ENCODE measurements around the gene NAT14. TPM values are rescaled to one million over a fixed set of nuclear protein-coding genes. Genes with fewer than 3 reads are reported as not detected.

Gene NAT14
- total RNA-seq, 4 donors from 2014 or later, result 0.40 to 2.5 (median 1.1) TPM

DNA sequence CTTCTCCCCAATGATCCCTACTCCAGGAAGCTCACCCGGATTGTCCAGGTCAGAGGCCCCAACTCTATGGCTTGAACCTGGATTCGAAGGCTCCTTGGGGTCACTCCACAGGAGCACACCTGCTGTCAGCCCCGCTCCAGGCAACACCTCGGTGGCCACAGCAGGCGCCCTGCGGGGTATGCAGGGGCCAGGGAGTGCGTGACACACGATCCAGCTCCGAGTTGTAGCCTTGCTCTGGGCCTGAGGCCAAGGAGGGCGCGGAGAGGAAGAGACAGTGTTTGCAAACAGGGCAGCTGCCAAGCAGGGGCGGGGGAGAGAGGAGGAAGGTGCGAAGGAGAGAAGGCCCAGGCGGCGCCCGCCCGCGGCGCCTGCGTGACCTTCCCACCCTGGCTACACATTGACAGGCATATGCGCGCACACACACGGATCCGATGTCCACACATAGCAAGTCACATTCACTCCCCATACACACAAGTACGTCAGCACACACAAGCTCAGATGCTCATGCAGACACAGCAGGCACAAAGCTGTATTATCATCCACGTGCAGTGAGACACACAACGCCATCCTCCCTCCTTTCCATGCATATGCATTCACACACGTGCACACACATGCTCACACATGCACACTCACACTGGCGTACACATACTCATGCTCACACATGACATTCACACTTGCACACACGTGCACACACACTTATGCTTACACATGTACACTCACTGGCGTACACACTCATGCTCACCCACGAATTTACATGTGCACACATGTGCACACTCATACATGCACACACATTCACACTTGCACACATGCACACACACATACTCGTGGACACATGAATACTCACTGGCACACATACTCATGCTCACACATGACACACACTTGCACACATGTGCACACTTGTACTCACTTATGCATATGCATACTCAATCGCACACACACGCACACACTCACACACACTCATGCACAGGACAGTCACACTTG lies 41.5 kb downstream of the NAT14 start:
- intact Hi-C loops (cut with DNase I; ENCODE audit: low total_unique reads) (no loop called here), in situ Hi-C loops (cut with MboI; ENCODE audit: low sequenced_read_pairs in 4 of 4) (no loop called here)
- ATAC-seq (peak; percentile 58 to 81), DNase-seq (peak; percentile 64 to 88)
- Histone ChIP-seq H3K4me1 (peaks cover 23 to 27% of the 10 kb centered on the region in 2 donors), H3K27me3 (no peaks in the 10 kb centered on the region), H3K27ac (peak overlapping the region; percentile 69 to 80 (median 76)), H3K4me3 (peak overlapping the region in 2 of 4 donors; percentile 4 to 22), H3K9me3 (no peaks in the 10 kb centered on the region), H3K36me3 (no peaks in the 10 kb centered on the region)
- no peak for TF ChIP-seq POLR2A (IDR thresholded peaks at IDR 0.05)
- TF ChIP-seq, protein P1, sequence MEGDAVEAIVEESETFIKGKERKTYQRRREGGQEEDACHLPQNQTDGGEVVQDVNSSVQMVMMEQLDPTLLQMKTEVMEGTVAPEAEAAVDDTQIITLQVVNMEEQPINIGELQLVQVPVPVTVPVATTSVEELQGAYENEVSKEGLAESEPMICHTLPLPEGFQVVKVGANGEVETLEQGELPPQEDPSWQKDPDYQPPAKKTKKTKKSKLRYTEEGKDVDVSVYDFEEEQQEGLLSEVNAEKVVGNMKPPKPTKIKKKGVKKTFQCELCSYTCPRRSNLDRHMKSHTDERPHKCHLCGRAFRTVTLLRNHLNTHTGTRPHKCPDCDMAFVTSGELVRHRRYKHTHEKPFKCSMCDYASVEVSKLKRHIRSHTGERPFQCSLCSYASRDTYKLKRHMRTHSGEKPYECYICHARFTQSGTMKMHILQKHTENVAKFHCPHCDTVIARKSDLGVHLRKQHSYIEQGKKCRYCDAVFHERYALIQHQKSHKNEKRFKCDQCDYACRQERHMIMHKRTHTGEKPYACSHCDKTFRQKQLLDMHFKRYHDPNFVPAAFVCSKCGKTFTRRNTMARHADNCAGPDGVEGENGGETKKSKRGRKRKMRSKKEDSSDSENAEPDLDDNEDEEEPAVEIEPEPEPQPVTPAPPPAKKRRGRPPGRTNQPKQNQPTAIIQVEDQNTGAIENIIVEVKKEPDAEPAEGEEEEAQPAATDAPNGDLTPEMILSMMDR (IDR thresholded peaks at IDR 0.05 in 4 of 5, conservative IDR thresholded peaks at IDR 0.05 in 1 of 5), result no peak

DNA sequence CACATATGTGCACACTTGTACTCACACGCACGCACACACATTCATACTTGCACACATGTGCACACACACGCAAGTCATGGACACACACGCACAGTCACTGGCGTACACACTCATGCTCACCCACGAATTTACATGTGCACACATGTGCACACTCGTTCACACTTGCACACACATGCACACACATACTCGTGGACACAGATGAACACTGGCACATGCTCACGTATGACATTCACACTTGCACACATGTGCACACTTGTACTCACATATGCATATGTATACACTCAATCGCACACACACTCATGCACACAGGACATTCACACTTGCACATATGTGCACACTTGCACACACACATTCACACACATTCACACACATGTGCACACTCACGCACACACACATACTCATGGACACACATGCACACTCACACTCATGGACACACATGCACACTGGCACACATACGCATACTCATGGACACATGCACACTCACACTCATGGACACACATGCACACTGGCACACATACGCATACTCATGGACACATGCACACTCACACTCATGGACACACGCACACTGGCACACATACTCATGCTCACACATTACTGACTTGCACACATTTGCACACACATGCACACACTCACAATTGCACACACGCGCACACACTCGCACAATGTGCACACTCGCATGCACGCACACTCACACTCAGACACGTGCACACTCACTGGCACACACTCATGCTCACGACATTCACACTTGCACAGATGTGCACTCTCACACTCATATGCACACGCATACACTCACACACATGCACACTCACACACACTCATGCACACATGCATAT lies 42.4 kb downstream of the NAT14 start:
- ATAC-seq, result no peak
- in situ Hi-C loops (cut with MboI; ENCODE audit: low sequenced_read_pairs in 4 of 4), result no loop called here
- no peak for DNase-seq
- H3K9me3 ChIP-seq, result no peaks in the 10 kb centered on the region
- intact Hi-C loops (cut with DNase I; ENCODE audit: low total_unique reads), result no loop called here
- H3K27ac ChIP-seq, result no peak overlapping the region
- no peak overlapping the region for H3K4me3 ChIP-seq
- no peaks in the 10 kb centered on the region for H3K36me3 ChIP-seq
- no peak for TF ChIP-seq POLR2A (IDR thresholded peaks at IDR 0.05)
- TF ChIP-seq, protein P1 (IDR thresholded peaks at IDR 0.05 in 4 of 5, conservative IDR thresholded peaks at IDR 0.05 in 1 of 5), result no peak
- peaks cover 14 to 18% of the 10 kb centered on the region in 2 donors for H3K4me1 ChIP-seq
- H3K27me3 ChIP-seq, result no peaks in the 10 kb centered on the region

DNA sequence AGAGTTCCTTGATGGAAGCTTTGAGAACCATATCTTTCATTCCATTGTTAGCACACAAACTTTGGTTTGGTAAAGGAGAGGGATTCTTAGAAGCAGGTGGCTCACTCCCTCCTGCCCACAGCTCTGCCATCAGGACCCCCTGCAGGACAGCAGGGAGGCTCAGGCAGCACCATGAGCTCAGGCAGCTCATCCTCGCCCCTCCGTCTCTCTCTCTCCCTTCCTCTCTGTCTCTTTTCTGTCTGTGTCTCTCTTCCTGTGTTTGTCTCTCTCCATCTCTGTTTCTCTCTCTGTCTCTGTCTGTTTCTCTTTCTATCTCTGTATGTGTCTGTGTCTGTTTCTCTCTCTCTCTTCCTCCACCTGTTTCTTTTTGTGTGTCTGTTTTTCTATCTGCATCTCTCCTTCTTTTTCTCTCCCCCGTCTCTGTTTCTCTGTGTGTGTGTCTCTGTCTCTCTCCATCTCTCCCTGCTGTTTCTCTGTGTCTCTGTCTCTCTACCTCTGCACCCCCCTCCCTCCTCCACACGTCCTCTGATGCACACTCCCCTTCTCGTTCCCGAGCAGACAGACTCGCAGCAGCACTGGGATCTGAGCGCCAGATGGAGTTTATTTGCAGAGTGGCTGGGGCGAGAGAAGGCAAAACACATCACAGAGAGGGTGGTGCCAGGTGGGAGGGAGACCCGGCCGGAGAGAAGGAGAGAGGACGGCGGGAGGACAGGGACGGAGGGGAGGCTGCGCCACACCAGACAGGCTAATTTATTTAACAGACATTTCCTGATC lies 43.2 kb downstream of the NAT14 start:
- TF ChIP-seq POLR2A (IDR thresholded peaks at IDR 0.05), result no peak
- TF ChIP-seq, protein P1 (IDR thresholded peaks at IDR 0.05 in 4 of 5, conservative IDR thresholded peaks at IDR 0.05 in 1 of 5), result no peak
- ATAC-seq (no peak), DNase-seq (no peak)
- intact Hi-C loops (cut with DNase I; ENCODE audit: low total_unique reads), result no loop called here
- Histone ChIP-seq H3K36me3 (no peaks in the 10 kb centered on the region), H3K4me3 (no peak overlapping the region), H3K27me3 (no peaks in the 10 kb centered on the region), H3K27ac (no peak overlapping the region), H3K4me1 (peaks cover 10 to 14% of the 10 kb centered on the region in 2 donors), H3K9me3 (no peaks in the 10 kb centered on the region)
- in situ Hi-C loops (cut with MboI; ENCODE audit: low sequenced_read_pairs in 4 of 4), result no loop called here

- intact Hi-C loops (cut with DNase I; ENCODE audit: low total_unique reads), result no loop called here
- ATAC-seq, result no peak
These were observed 44.7 kb downstream of the NAT14 start for GRCh38 chr19:55529636-55530234.

More at GRCh38 chr19:55529636-55530234, 44.7 kb downstream of the NAT14 start:
- Histone ChIP-seq H3K27me3 (no peaks in the 10 kb centered on the region), H3K9me3 (no peaks in the 10 kb centered on the region), H3K4me1 (peaks cover 9 to 14% of the 10 kb centered on the region in 2 donors), H3K4me3 (no peak overlapping the region), H3K27ac (no peak overlapping the region), H3K36me3 (no peaks in the 10 kb centered on the region)
- TF ChIP-seq POLR2A (IDR thresholded peaks at IDR 0.05), result no peak
- TF ChIP-seq, protein P1 (IDR thresholded peaks at IDR 0.05 in 4 of 5, conservative IDR thresholded peaks at IDR 0.05 in 1 of 5), result no peak
- DNase-seq, result no peak
- in situ Hi-C loops (cut with MboI; ENCODE audit: low sequenced_read_pairs in 4 of 4), result no loop called here
